HG03571 (cell line): ENCODE results near the gene TNS1.

Experiments
- ATAC-seq: cut with Tn5 transposase; IDR thresholded peaks from one replicate; pipeline ENCODE4 v1.9.1; 2021; ENCODE audit not compliant: unreplicated experiment

Gene TNS1

GRCh38 chr2:217916504-217917254 lies 86.1 kb downstream of the TNS1 start:
- ATAC-seq, result no peak

DNA sequence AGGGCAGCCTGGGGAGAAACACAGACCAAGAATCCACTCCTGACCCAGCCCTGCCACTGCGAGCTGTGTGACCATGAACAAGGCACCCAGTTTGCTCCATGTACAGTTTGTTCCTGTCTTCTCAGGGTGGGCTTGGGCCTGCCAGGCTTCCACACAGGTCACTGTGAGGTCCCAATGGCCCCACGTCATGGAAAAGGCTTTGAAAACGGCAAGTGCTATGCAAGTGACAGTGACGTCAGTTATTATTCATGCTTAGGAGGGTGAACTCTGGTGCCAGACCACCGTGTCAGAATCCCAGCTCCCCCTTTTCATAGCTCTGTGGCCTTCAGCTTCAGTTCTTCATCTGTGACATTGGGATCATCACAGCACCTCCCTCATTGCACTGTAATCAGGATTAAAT lies 87.1 kb downstream of the TNS1 start:
- no peak for ATAC-seq

GRCh38 chr2:217914878-217915277 lies 87.9 kb downstream of the TNS1 start:
- no peak for ATAC-seq

GRCh38 chr2:217914078-217914477 lies 88.7 kb downstream of the TNS1 start:
- no peak for ATAC-seq

DNA sequence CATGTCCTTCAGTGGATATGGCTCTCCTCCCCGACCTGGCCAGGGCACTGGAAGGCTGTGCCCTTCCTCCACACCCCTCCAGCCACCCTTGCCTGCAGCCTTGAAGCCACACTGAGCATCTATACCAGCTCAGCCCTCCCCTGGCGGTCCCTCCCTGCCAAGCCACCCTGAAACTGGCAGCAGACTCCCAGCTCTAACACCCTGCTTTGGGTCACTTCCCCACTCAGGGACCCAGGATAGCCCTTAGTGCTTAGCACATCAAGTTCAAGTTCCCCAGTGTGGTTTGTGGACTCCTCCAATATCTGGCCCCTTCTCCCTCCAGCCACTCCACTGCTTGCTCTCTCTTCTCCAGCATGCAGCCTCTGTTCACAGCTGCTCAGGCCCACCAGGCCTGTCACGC lies 89.4 kb downstream of the TNS1 start:
- ATAC-seq, result no peak

DNA sequence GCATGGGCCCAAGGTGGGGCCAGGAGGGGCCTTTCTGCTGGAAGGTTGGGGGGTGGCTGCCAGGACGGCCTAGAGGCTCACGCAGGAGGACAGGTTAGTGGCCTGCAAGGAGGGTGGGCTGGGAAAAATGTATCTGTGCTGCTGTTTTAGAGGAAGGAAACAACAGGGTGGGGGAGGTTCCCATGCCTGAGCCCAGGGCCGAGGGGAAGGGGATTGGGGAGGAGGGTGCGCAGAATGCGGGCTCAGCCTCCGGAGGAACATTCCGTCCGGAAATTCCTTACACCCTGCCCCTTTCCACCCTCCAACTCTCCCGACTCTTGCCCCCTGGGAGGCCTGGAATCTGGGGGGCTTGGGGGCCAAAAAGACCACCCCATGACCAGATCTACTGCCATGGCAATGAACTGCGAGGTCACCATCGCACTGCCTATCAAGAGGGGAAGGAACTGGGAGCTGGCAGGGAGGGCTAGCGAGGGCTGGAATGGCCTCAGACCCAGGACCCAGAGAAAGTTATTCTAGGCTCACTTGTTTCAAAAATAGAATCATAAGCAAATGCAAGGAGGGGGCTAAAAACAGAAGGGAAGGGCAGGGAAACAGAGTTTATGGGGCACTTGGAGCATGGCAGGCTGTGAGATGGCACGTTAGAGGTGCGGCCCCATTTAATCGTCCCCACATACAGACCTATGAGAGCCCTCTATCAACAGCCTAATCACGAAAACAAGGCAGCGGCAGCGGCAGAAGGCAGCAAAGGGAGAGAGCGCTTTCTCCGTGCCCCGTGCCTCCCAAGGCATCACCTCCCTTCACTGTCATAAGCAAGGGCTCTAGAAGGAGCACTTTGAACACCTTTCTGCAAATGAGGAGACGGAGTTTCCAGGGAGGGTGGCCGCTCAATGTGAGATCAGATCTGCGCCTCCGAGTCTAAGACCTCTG lies 90.4 kb downstream of the TNS1 start:
- no peak for ATAC-seq

GRCh38 chr2:217911283-217912097 lies 91.3 kb downstream of the TNS1 start:
- no peak for ATAC-seq

GRCh38 chr2:217910875-217911212 lies 92.0 kb downstream of the TNS1 start:
- no peak for ATAC-seq

- ATAC-seq, result no peak
Measured at GRCh38 chr2:217909156-217909820, 93.5 kb downstream of the TNS1 start.

DNA sequence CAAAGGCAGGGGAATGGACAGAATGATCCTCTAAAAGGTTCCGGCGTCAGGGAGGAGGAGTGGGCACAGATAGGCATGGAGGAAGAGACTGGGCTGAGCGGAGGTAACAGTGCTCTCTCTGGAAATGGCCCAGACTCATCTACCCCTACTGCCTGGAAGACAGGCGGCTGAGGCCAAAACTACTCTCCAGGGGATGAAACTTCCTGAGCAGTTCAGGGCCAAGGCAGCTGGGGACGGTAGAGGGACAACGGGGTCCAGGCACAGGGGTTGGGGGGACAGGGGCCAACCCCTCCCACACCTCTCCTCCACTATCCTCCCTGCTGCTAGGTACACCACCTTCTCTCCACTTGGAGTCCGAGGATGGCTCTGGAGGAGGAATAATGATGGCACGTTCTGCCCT lies 94.3 kb downstream of the TNS1 start:
- no peak for ATAC-seq

GRCh38 chr2:217907266-217907665 lies 95.5 kb downstream of the TNS1 start:
- ATAC-seq, result no peak

DNA sequence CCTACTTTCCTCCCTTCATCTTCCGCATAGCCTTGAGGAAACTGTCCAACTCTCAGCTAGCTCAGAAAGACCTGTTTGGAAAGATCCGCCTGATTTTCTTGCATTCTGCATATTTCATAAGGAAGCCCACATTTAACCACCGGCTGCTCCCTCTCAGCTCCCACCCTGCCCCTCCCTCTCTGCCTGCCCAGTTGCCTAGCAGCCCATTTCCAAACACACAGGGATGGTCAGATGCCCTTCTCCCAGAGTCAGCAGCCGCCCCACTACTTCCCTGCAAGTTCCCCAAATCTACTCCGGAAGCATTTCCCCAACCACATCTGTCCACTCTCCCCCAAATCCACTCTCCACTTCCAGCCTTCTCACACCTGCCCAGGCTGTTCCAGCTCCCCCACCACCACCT lies 96.0 kb downstream of the TNS1 start:
- ATAC-seq, result no peak

DNA sequence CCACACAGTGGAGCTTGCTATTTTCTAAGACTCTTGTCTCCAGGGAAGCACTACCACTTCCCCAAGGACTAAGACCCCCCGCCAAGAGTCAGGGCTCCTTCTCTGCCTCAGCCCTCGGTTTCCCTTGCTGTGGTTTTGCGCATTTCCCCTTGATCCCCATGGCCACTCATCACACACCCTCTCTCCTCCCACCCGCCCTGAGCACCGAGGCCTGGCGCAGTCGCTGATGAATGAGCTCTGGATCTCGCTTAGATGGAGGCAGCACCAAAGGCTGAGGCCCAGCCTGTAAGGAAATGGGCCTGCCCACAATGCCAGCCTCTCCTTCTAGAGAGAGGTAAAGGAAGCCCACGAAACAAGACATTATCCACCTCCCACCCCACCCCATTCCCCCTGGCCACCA lies 96.9 kb downstream of the TNS1 start:
- ATAC-seq, result no peak

DNA sequence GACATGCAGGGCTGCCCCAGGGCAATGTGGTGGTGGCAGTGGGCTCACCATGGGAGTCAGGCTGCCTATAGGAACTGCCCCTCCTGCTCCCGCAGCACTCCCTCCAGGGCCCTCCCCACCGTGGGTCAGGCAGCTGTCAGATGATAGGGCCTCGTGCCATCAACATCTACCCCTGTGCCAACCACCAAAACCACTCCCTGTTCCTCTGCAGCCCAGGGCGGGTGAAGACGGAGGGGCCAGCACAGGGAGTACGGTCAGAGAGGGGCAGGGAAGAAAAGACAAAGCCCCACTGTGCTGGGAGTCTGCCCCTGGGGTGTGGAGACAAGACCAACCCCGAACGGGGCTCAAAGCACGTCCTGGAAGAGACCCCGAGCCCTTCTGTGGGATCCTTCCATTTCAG lies 97.4 kb downstream of the TNS1 start:
- no peak for ATAC-seq

GRCh38 chr2:217904614-217904965 lies 98.2 kb downstream of the TNS1 start:
- ATAC-seq, result no peak

- ATAC-seq, result no peak
Measured at GRCh38 chr2:217903859-217904613, 98.8 kb downstream of the TNS1 start.

DNA sequence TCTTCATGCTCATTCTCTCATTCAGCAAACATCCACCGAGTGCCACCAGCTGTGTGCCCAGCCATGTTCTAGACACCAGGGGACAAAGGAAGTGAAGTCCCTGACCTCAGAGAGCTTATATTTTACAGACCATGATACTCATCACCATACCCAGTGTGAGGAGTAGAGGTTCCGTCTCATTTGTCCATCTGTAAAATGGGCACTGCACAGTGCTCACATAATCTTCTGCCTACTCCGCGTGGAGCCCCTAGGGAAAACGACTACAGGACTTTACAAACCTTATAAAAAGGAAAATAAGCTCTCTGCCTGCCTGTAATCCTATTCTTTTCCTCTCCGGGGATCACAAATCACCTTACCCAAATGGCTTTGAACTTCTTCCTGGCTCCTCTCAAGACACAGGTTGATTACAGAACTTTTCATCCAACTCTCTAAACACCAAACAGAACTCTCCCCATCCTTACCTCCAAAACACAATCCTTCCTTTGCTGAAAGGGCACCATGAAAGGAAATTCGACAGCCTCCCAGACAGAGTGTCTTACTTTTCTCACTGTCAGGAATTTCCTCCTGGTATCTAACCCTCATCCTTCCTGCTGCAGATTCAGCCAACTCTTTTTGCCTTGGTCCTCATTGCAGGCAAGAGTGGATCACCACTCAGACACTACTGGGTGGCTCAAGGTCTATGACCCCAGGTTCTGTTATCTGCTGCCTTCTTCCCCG lies 99.5 kb downstream of the TNS1 start:
- no peak for ATAC-seq

GRCh38 chr2:217902379-217903141 lies 100.2 kb downstream of the TNS1 start:
- ATAC-seq, result no peak

GRCh38 chr2:217901835-217902378 lies 100.9 kb downstream of the TNS1 start:
- ATAC-seq, result no peak
